Epithelial cell of proximal tubule (primary cell): ENCODE results near the gene LRFN3. TPM values are rescaled to one million over a fixed set of nuclear protein-coding genes. Genes with fewer than 3 reads are reported as not detected.

Experiments used
- DNase-seq: peaks from one replicate; pipeline ENCODE4 v3.0.0-alpha.2; 2011; ENCODE audit warnings: low read depth
- H3K4me3 ChIP-seq: 2 replicates; pipeline ENCODE4 v1.5.1; 2011; ENCODE audit warnings: low read depth, mild to moderate bottlenecking, low read length
- CTCF ChIP-seq: conservative IDR thresholded peaks from 2 replicates; pipeline ENCODE4 v1.5.1; 2012; ENCODE audit warnings: low read depth, mild to moderate bottlenecking, low read length
- total RNA-seq: library from RNA; depleted of rRNA; stranded (reverse); fragments of >200 nt; gene quantifications from 2 replicates; pipeline ENCODE4 v1.2.3, GENCODE V29; 2015

LRFN3 gene
- total RNA-seq, 1 donor from 2014 or later = 12.7 TPM

- no peak for DNase-seq
- no peak for TF ChIP-seq CTCF
- H3K4me3 ChIP-seq = peak overlapping the region; percentile 90
Measured at GRCh38 chr19:35938282-35939224, 2.4 kb downstream of the LRFN3 start.

GRCh38 chr19:35939307-35940077 lies 3.3 kb downstream of the LRFN3 start:
- DNase-seq = no peak
- no peak for TF ChIP-seq CTCF
- H3K4me3 ChIP-seq = no peak overlapping the region

- H3K4me3 ChIP-seq = no peak overlapping the region
- DNase-seq = no peak
- TF ChIP-seq CTCF = no peak
Measured at GRCh38 chr19:35940078-35940775, 4.1 kb downstream of the LRFN3 start.

- DNase-seq = no peak
- TF ChIP-seq CTCF = no peak
- no peak overlapping the region for H3K4me3 ChIP-seq
Measured at GRCh38 chr19:35940839-35941238, 4.7 kb downstream of the LRFN3 start.

GRCh38 chr19:35942235-35942634 lies 6.1 kb downstream of the LRFN3 start:
- H3K4me3 ChIP-seq = no peak overlapping the region
- DNase-seq = no peak
- TF ChIP-seq CTCF = no peak

GRCh38 chr19:35943321-35944301 lies 7.4 kb downstream of the LRFN3 start:
- no peak overlapping the region for H3K4me3 ChIP-seq
- no peak for DNase-seq
- TF ChIP-seq CTCF = no peak
